ENCODE results near the gene AGAP3. TPM values are rescaled to one million over a fixed set of nuclear protein-coding genes. Genes with fewer than 3 reads are reported as not detected.

Gene AGAP3
- total and polyA plus RNA-seq, 2 donors (not counting 1 experiment from before 2014, with no cell fraction given) = 21.1 to 22.3 TPM

GRCh38 chr7:151120896-151121295 is 34.6 kb downstream of the AGAP3 start:
- H3K27me3 ChIP-seq (replicated peaks in 1 of 4; ENCODE audit: control extremely low read depth in 1 of 4, control insufficient read depth in 3 of 4, insufficient read depth in 4 of 4, low read length in 3 of 4) = peaks cover 0 to 9% (median 0%) of the 10 kb centered on the region in 4 experiments
- H3K4me1 ChIP-seq (ENCODE audit: control insufficient read depth in 2 of 2, insufficient read depth in 2 of 2, low read length in 2 of 2) = peaks cover 0 to 6% of the 10 kb centered on the region in 2 donors
- no peak overlapping the region for H3K9ac ChIP-seq (ENCODE audit: low read length)
- CTCF ChIA-PET = no interaction called here
- no peaks in the 10 kb centered on the region for H3K36me3 ChIP-seq (replicated peaks in 1 of 2; ENCODE audit: control extremely low read depth in 1 of 2, control insufficient read depth in 1 of 2, extremely low read depth in 1 of 2, insufficient read depth in 2 of 2, low read length in 1 of 2)
- H3K9me3 Mint-ChIP-seq (ENCODE audit: insufficient read depth) = no peaks in the 10 kb centered on the region
- no peak overlapping the region for H2AFZ ChIP-seq (ENCODE audit: insufficient read depth, low read depth, low read length, poor library complexity, severe bottlenecking)
- no peak overlapping the region for H3K4me3 ChIP-seq (ENCODE audit: control extremely low read depth in 1 of 5, extremely low read depth in 1 of 5, insufficient read depth in 1 of 5, low read depth in 2 of 5, low read length in 4 of 5)
- H3K27me3 Mint-ChIP-seq = peaks cover 4% of the 10 kb centered on the region
- H3K79me2 ChIP-seq (ENCODE audit: control insufficient read depth, insufficient read depth, low read length) = no peaks in the 10 kb centered on the region
- TF ChIP-seq, protein P1, sequence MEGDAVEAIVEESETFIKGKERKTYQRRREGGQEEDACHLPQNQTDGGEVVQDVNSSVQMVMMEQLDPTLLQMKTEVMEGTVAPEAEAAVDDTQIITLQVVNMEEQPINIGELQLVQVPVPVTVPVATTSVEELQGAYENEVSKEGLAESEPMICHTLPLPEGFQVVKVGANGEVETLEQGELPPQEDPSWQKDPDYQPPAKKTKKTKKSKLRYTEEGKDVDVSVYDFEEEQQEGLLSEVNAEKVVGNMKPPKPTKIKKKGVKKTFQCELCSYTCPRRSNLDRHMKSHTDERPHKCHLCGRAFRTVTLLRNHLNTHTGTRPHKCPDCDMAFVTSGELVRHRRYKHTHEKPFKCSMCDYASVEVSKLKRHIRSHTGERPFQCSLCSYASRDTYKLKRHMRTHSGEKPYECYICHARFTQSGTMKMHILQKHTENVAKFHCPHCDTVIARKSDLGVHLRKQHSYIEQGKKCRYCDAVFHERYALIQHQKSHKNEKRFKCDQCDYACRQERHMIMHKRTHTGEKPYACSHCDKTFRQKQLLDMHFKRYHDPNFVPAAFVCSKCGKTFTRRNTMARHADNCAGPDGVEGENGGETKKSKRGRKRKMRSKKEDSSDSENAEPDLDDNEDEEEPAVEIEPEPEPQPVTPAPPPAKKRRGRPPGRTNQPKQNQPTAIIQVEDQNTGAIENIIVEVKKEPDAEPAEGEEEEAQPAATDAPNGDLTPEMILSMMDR (IDR thresholded peaks at IDR 0.05) = no peak
- no peak for TF ChIP-seq EZH2 (IDR thresholded peaks at IDR 0.05; ENCODE audit: borderline replicate concordance, insufficient read depth, low read depth, low read length, poor library complexity, severe bottlenecking)
- 95% methylated on average over 21 of the region's 22 CpGs for WGBS (ENCODE audit: insufficient coverage)
- no peaks in the 10 kb centered on the region for H4K20me1 ChIP-seq (ENCODE audit: control insufficient read depth, insufficient read depth, low read length, poor library complexity, severe bottlenecking)
- ATAC-seq (ENCODE audit: low read depth) (no peak), DNase-seq (no peak)
- H3K4me1 Mint-ChIP-seq = peaks cover 11% of the 10 kb centered on the region
- no peaks in the 10 kb centered on the region for H3K9me3 ChIP-seq (ENCODE audit: control extremely low read depth in 1 of 3, control insufficient read depth in 2 of 3, insufficient read depth in 1 of 3, low read length in 2 of 3)
- H3K4me2 ChIP-seq (replicated peaks; ENCODE audit: low read depth, low read length, poor library complexity, severe bottlenecking) = no peak overlapping the region
- no peak overlapping the region for H3K4me3 Mint-ChIP-seq
- H3K27ac Mint-ChIP-seq = no peak overlapping the region
- POLR2A ChIA-PET = no interaction called here
- no peak overlapping the region for H3K27ac ChIP-seq (ENCODE audit: low read length in 2 of 2)
- intact Hi-C loops (cut with micrococcal nuclease) = no loop called here

DNA sequence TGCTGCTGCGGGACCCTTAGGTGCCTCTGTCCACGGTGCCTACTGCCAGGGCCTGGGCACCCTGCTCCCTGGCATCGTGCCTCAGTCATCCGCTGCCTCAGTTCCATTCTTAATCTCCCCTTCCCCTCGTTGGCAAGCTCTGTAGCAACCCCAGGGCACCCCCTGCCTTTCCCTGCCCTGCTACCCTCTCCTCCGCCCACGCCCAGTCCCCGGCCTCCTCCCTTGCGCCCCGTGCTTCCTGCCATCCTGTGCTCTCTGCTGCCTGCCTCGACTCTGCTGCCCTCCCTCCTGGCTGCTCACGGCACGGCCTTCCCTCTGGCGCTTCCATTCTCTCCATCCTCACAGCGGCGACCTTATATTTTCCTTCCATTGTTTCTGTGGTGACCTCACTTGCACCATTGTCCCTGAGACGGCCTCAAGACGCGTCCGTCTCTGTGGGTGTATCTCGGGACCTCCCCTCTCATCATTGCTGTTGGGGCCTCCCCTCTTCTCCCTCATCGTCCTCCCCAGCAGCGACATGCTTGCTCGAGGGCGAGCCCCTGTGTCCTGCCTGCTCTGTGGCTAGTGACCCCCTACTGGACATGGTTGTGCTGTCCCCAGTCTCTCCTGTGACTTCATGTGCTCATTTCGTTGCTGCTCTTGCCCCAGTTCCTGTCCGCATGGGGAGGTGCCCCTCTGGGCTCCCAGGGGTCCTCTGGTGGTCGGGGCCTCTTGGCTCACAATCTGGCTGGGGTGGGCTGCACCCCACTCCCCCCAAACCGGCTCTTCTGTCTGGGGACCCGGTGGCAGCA is 35.3 kb downstream of the AGAP3 start:
- Histone ChIP-seq H3K4me1 (ENCODE audit: control insufficient read depth in 2 of 2, insufficient read depth in 2 of 2, low read length in 2 of 2) (peaks cover 0 to 6% of the 10 kb centered on the region in 2 donors), H3K79me2 (ENCODE audit: control insufficient read depth, insufficient read depth, low read length) (no peaks in the 10 kb centered on the region), H3K4me2 (replicated peaks; ENCODE audit: low read depth, low read length, poor library complexity, severe bottlenecking) (no peak overlapping the region), H3K27ac (ENCODE audit: low read length in 2 of 2) (no peak overlapping the region), H4K20me1 (ENCODE audit: control insufficient read depth, insufficient read depth, low read length, poor library complexity, severe bottlenecking) (no peaks in the 10 kb centered on the region), H3K36me3 (replicated peaks in 1 of 2; ENCODE audit: control extremely low read depth in 1 of 2, control insufficient read depth in 1 of 2, extremely low read depth in 1 of 2, insufficient read depth in 2 of 2, low read length in 1 of 2) (no peaks in the 10 kb centered on the region), H3K4me3 (ENCODE audit: control extremely low read depth in 1 of 5, extremely low read depth in 1 of 5, insufficient read depth in 1 of 5, low read depth in 2 of 5, low read length in 4 of 5) (no peak overlapping the region), H3K9me3 (ENCODE audit: control extremely low read depth in 1 of 3, control insufficient read depth in 2 of 3, insufficient read depth in 1 of 3, low read length in 2 of 3) (no peaks in the 10 kb centered on the region), H3K27me3 (replicated peaks in 1 of 4; ENCODE audit: control extremely low read depth in 1 of 4, control insufficient read depth in 3 of 4, insufficient read depth in 4 of 4, low read length in 3 of 4) (peaks cover 0 to 2% (median 0%) of the 10 kb centered on the region in 4 experiments), H2AFZ (ENCODE audit: insufficient read depth, low read depth, low read length, poor library complexity, severe bottlenecking) (no peak overlapping the region), H3K9ac (ENCODE audit: low read length) (no peak overlapping the region)
- DNase-seq (no peak), ATAC-seq (ENCODE audit: low read depth) (no peak)
- intact Hi-C loops (cut with micrococcal nuclease) = no loop called here
- Mint-ChIP-seq H3K4me3 (no peak overlapping the region), H3K27me3 (peaks cover 3% of the 10 kb centered on the region), H3K9me3 (ENCODE audit: insufficient read depth) (no peaks in the 10 kb centered on the region), H3K27ac (no peak overlapping the region), H3K4me1 (peaks cover 11% of the 10 kb centered on the region)
- 91% methylated on average over 28 of the region's 30 CpGs for WGBS (ENCODE audit: insufficient coverage)
- TF ChIP-seq EZH2 (IDR thresholded peaks at IDR 0.05; ENCODE audit: borderline replicate concordance, insufficient read depth, low read depth, low read length, poor library complexity, severe bottlenecking) = no peak
- TF ChIP-seq, protein P1 (IDR thresholded peaks at IDR 0.05) = no peak
- POLR2A ChIA-PET = no interaction called here
- CTCF ChIA-PET = no interaction called here
